Activated CD8-positive, alpha-beta memory T cell treated with anti-CD3 and anti-CD28 coated beads, Interleukin-2, amount 10 ng/mL, durations not matched to agents 7 days and 5 days (primary cell): ENCODE results near the gene CACNA1B. TPM values are rescaled to one million over a fixed set of nuclear protein-coding genes. Genes with fewer than 3 reads are reported as not detected.
A peak's percentile ranks its signal among the peaks of the same experiment; 100 is the strongest.

Source experiments
- ATAC-seq: fragments of 150-1000 bp; cut with Tn5 transposase; one replicate; pipeline ENCODE4 v1.10.0; 2021; ENCODE audit warnings: moderate library complexity
- CTCF ChIA-PET: fragments of 350-600 bp; sonication (Branson Sonifier 250); formaldehyde crosslinking; loops from one replicate; lab custom pipeline; 2021; ENCODE audit warnings: antibody characterized with exemption; lab: Charles Lee
- DNase-seq: peaks from one replicate; pipeline ENCODE4 v3.0.0-alpha.2; 2020
- H3K27ac Mint-ChIP-seq: one replicate; pipeline ENCODE4 v1.8.0; 2021; ENCODE audit warnings: mild to moderate bottlenecking, mixed read lengths
- H3K27me3 Mint-ChIP-seq: one replicate; pipeline ENCODE4 v1.8.0; 2021; ENCODE audit warnings: mixed read lengths
- H3K36me3 Mint-ChIP-seq: one replicate; pipeline ENCODE4 v1.8.0; 2021; ENCODE audit warnings: mild to moderate bottlenecking, mixed read lengths
- H3K4me1 Mint-ChIP-seq: one replicate; pipeline ENCODE4 v1.8.0; 2021; ENCODE audit warnings: mixed read lengths
- H3K4me3 Mint-ChIP-seq: one replicate; pipeline ENCODE4 v1.8.0; 2021; ENCODE audit warnings: mild to moderate bottlenecking, moderate library complexity, mixed read lengths
- H3K9me3 Mint-ChIP-seq: one replicate; pipeline ENCODE4 v1.8.0; 2022; ENCODE audit warnings: low read depth, mixed read lengths
- total RNA-seq, 2 experiments: library from RNA; stranded (reverse); gene quantifications; one replicate each; pipeline ENCODE4 v1.2.3, GENCODE V29; 2021

CACNA1B gene
- total RNA-seq, 2 experiments from 2014 or later, result not detected

DNA sequence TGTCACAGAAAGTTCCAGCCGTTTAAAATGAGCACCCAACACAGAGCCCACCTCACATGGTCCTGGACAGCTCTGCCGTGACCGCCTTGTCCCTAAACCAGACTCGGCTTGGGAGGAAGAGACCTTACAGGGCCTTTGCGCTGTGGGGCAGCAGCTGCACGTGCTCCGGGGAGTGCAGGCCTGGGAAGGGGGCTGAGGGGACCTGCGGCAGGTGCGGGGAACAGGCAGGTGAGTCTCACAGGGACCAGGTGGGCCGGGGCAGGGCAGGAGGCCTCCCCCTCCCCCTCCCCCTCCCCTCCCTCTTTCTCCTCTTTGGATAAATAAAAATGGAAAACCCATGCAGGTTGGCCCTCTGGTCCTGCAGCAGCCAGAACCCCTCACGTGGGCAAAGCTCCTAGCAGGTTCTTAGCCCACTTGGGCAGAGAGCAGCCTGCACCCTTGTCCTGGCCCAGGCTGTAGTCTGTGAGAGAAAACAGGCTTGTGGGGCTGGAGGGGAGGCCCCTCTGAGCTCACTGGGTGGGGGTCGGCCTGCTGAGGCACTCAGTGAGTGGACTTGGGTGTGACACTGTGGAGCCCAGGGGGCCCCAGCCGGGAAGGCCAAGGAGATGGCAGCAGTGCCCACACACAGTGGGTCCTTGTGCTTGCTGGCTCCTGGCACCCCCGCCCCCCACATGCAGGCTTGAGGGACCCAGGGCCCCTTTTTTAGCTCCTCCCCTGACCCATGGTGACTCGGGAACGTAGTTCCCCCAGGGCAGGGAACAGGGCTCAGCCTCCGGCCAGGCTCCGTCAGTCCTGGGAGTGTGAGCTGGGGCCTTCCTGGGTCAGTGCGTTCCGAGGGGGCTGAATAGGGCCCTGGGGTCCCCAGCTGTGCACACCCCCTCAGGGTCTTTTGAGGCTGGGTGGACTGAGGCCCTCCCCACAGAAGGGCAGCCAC, 40.0 kb upstream of the CACNA1B start:
- Mint-ChIP-seq H3K36me3 (peaks cover 14% of the 10 kb centered on the region), H3K9me3 (peaks cover 2% of the 10 kb centered on the region), H3K4me3 (no peak overlapping the region), H3K4me1 (no peaks in the 10 kb centered on the region), H3K27ac (no peak overlapping the region), H3K27me3 (no peaks in the 10 kb centered on the region)
- ATAC-seq (no peak), DNase-seq (peak; percentile 33)
- CTCF ChIA-PET, result no interaction called here

DNA sequence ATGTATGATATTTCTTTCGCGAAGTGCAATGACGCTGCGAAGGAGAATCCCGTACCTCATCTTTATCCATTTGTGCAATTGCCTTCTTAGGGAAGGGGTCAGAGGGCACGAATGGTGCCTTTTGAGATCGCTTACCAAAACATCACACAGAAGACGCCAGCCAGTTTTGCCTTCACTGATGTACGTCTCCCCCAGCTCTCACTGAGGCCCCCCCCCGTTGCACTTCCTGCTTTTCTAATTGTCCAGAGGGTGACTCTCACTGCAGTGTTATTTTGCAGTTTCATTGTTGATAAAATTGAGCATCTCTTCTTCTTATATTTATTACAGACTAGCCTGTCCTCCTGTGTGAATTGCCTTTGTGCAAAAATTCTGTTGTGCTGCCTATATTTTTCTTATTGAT, 39.0 kb upstream of the CACNA1B start:
- H3K27ac Mint-ChIP-seq, result no peak overlapping the region
- DNase-seq, result no peak
- H3K27me3 Mint-ChIP-seq, result no peaks in the 10 kb centered on the region
- peaks cover 2% of the 10 kb centered on the region for H3K9me3 Mint-ChIP-seq
- ATAC-seq, result no peak
- H3K36me3 Mint-ChIP-seq, result peaks cover 12% of the 10 kb centered on the region
- CTCF ChIA-PET, result no interaction called here
- no peak overlapping the region for H3K4me3 Mint-ChIP-seq
- no peaks in the 10 kb centered on the region for H3K4me1 Mint-ChIP-seq

DNA sequence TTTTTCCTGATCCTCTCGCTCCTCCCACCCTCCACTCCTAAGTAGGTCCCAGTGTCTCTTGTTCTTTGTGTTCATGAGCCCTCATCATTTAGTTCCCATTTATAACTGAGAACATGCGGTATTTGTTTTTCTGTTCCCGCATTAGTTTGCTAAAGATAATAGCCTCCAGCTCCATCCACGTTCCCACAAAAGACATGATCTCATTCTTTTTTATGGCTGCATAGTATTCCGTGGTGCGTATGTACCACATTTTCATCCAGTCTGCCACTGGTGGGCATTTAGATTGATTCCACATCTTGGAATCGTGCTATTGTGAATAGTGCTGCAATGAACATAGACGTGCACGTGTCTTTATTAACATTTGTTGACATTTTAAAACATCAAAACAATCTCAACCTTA, 34.2 kb upstream of the CACNA1B start:
- CTCF ChIA-PET, result no interaction called here
- H3K27me3 Mint-ChIP-seq, result no peaks in the 10 kb centered on the region

DNA sequence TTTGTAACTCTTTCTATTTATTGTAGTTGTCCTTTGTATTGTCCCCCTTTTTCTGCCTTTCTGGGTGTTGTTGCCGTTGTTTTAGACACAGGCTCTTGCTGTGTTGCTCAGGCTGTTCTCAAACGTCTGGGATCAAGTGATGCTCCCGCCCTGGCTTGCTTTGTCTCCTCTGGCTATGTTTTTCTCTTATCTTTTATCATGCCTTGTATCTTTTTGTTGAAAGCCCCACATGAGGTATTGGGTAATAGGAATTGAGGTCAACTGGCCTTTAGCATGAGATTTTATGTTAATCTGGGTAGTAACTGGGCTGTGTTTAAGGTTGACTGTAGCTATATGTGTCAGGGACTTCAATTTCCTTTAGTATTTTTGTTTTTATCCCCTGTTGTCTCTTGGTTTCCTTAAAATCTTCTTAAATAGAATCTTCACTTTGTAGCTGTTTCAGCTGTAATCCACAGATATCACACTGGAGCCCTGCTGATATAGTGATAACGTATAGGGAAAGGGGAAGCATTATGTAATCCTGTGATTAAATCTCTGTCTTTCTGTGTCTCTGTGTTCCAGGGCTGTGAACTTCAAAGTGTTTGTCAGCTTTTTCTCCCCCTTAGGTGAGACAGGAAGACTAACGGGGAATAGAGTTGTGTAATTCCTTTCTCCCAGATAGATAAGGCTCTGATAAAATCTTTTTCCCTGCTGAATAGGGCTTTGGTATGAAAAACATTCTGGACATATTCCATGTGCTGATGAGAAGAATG, 25.9 kb upstream of the CACNA1B start:
- Mint-ChIP-seq H3K27me3 (no peaks in the 10 kb centered on the region), H3K9me3 (peaks cover 12% of the 10 kb centered on the region), H3K4me3 (no peak overlapping the region), H3K36me3 (peaks cover 8% of the 10 kb centered on the region), H3K27ac (no peak overlapping the region), H3K4me1 (peaks cover 4% of the 10 kb centered on the region)
- ATAC-seq, result no peak
- DNase-seq, result no peak
- CTCF ChIA-PET, result no interaction called here

More for the DNA sequence above, 34.2 kb upstream of the CACNA1B start:
- Mint-ChIP-seq H3K36me3 (peaks cover 4% of the 10 kb centered on the region), H3K4me3 (no peak overlapping the region), H3K4me1 (no peaks in the 10 kb centered on the region), H3K27ac (no peak overlapping the region), H3K9me3 (peaks cover 2% of the 10 kb centered on the region)
- no peak for DNase-seq
- ATAC-seq, result no peak

DNA sequence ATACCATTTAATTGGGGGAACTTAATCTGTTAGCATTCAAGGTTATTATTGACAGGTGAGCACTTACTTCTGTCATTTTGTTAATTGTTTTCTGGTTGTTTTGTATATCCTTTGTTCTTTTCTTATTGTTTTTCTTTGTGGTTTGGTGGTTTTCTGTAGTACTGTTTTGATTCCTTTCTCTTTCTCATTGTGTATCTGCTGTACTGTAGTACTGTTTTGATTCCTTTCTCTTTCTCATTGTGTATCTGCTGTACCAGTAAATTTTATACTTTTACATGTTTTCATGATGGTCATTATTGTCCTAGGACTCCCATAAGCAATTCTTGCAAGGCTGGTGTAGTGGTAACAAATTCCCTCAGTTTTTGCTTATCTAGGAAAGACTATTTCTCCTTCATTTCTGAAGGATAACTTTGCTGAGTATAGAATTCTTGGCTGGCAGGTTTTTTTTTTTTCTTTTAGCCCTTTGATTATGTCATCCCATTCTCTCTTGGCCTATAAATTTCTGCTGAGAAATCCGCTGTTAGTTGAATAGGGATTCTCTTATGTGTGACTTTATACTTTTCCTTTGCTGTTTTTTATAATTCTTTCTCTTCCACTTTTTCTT, 24.1 kb upstream of the CACNA1B start:
- DNase-seq (no peak), ATAC-seq (no peak)
- Mint-ChIP-seq H3K27me3 (no peaks in the 10 kb centered on the region), H3K36me3 (peaks cover 8% of the 10 kb centered on the region), H3K4me3 (no peak overlapping the region), H3K4me1 (peaks cover 4% of the 10 kb centered on the region), H3K9me3 (peaks cover 12% of the 10 kb centered on the region), H3K27ac (no peak overlapping the region)
- CTCF ChIA-PET, result no interaction called here

DNA sequence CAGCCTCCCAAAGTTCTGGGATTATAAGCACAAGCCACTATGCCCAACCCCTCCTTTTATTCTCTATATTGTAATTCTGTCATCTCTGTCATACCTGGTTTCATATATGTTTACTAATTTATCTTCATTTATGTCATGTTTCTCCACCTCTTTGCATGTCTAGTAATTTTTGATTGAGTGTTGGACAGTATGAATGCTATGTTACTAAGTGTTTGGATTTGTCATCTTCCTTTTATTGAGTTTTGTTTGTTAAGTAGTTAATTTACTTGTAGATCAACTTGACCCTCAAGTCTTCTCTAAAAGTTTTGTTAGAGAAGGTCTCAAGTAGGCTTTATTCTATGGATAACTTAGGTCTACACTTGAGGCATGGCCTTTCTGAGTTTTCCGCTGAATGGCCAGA, 17.2 kb upstream of the CACNA1B start:
- ATAC-seq (no peak), DNase-seq (no peak)
- Mint-ChIP-seq H3K27me3 (no peaks in the 10 kb centered on the region), H3K9me3 (peaks cover 10% of the 10 kb centered on the region), H3K36me3 (peaks cover 8% of the 10 kb centered on the region), H3K4me1 (no peaks in the 10 kb centered on the region), H3K27ac (no peak overlapping the region), H3K4me3 (no peak overlapping the region)
- CTCF ChIA-PET, result interaction anchor here (1.0 kb wide), 1 partner anchor 9 kb away, joined by 3 read pairs; no protein-coding TSS in a partner anchor

DNA sequence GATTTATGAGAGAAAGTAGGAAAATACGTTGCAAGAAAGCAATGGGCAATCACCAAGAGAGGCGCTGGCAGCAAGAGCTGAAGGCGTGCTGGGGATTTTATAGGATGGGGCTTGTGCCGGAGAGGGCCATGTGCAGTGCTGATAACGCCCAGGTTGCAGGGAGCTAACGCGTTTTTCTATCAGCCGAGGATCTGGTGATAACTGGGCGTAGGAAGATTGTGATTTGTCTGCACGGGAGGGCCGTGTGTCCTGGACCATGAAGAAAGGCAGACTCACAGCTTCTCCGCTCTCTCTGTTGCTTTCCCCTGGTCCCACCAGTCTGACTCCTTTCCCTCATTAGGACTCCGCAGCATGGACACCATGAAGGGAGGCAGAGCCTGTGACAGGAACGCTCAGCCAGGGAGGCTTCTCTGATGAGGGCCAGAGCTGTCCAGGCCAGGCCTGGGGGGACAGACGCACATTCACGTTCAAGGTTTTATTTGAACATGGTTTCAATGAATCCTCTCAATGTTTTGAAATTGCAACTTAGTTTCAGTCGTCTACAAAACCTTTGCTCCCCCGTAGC, 11.9 kb upstream of the CACNA1B start:
- Mint-ChIP-seq H3K4me3 (no peak overlapping the region), H3K27me3 (no peaks in the 10 kb centered on the region), H3K4me1 (no peaks in the 10 kb centered on the region), H3K36me3 (peaks cover 1% of the 10 kb centered on the region), H3K9me3 (peaks cover 2% of the 10 kb centered on the region), H3K27ac (no peak overlapping the region)
- DNase-seq, result no peak
- CTCF ChIA-PET, result no interaction called here
- no peak for ATAC-seq

DNA sequence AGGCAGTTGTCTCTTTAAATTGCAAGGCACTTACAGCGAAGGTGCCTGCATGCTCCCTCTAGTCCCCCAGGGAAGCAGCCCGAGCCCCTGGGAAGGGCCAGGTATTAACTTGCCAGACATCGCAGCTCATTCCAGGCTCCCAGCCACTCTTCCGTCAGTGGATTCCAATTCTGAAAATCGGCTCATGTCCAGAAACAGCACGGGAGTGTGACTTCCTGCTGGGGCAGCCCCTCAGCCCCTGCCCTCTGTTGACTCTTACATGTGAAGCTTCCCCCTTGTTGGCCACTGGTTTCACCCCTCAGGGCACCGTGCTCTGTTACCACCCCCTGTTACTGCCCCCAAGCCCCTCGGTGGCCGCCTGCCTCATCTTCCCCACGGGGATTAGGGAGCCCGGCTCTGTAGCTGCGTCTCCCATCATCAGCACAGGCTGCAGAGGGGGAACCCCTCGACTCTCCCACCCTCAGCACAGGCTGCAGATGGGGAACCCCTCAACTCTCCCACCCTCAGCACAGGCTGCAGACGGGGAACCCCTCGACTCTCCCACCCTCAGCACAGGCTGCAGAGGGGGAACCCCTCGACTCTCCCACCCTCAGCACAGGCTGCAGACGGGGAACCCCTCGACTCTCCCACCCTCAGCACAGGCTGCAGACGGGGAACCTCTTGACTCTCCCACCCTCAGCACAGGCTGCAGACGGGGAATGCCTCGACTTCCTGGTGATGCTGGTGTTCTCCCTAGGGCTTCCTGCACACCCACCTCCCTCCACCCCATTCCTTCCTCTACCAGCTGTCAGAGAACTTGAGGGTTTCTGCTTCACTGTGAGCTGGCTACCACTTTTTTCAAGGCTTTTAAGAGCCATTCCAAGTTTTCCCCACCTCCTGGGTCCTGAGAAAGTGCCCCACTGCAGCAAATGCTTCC, 11.1 kb upstream of the CACNA1B start:
- no peak overlapping the region for H3K27ac Mint-ChIP-seq

DNA sequence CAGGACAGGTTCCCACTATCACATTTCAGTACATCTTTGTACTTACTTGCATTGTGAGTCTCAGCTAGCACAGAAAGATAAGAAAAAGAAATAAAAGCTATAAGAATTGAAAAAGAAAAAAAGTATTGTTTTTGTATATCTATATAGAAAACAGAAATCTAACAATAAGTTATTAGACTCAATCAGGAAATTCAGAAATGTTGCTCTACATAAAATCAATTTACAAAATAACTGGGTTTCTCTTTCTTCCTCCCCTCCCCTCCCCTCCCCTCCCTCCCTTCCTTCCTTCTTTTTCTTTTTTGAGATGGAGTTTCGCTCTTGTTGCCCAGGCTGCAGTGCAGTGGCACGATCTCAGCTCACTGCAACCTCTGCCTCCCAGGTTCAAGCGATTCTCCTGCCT, 7.2 kb upstream of the CACNA1B start:
- no peaks in the 10 kb centered on the region for H3K4me1 Mint-ChIP-seq
- H3K9me3 Mint-ChIP-seq, result no peaks in the 10 kb centered on the region
- CTCF ChIA-PET, result no interaction called here
- no peak overlapping the region for H3K4me3 Mint-ChIP-seq
- no peaks in the 10 kb centered on the region for H3K36me3 Mint-ChIP-seq
- DNase-seq (no peak), ATAC-seq (no peak)
- H3K27me3 Mint-ChIP-seq, result no peaks in the 10 kb centered on the region
- no peak overlapping the region for H3K27ac Mint-ChIP-seq

More for the DNA sequence above, 11.1 kb upstream of the CACNA1B start:
- Mint-ChIP-seq H3K36me3 (peaks cover 1% of the 10 kb centered on the region), H3K27me3 (no peaks in the 10 kb centered on the region), H3K9me3 (peaks cover 2% of the 10 kb centered on the region), H3K4me1 (no peaks in the 10 kb centered on the region), H3K4me3 (no peak overlapping the region)
- DNase-seq, result no peak
- CTCF ChIA-PET, result no interaction called here
- ATAC-seq, result no peak

DNA sequence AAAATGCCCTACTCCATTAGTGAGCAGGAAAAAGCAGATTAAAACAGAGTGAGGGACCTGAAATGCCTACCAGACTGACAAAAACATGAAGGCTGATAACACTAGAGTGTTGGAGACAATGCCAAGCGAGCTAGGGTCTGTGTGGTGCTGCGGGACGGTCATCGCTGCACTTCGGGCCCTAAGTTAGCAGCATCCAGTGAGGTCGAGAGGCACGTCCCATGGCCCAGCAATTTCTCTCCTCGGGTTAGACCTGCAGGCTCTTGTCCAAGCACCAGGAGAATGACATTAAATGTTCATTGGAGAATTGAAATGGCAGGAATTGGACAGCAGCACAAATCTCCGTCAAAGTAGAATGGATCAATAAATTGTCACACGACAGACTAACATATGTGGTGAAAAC, 5.3 kb upstream of the CACNA1B start:
- H3K27me3 Mint-ChIP-seq, result peaks cover 4% of the 10 kb centered on the region
- no peak for ATAC-seq
- no peaks in the 10 kb centered on the region for H3K4me1 Mint-ChIP-seq
- peaks cover 3% of the 10 kb centered on the region for H3K36me3 Mint-ChIP-seq
- CTCF ChIA-PET, result no interaction called here
- DNase-seq, result no peak
- no peak overlapping the region for H3K27ac Mint-ChIP-seq
- no peak overlapping the region for H3K4me3 Mint-ChIP-seq
- H3K9me3 Mint-ChIP-seq, result no peaks in the 10 kb centered on the region

DNA sequence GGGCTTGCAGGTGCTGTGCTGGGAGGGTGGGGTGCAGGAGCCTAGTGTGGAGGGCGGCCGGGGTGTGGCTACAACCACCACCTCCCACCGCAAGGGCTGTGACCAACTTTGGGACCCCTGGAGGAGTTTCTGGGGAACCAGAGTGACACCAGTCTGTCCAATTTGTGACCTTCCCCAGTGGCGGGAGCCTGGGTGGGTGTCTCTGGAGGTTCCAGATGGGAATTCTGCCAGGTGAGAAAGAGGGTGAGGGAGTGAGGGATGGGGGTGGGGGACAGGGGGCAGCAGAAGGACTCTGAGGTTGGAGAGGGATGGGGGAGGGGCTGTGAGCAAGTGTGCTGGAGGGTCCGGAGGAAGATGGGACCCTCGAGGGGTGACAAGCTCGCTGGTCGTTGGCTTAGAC, 4.2 kb upstream of the CACNA1B start:
- CTCF ChIA-PET, result no interaction called here

DNA sequence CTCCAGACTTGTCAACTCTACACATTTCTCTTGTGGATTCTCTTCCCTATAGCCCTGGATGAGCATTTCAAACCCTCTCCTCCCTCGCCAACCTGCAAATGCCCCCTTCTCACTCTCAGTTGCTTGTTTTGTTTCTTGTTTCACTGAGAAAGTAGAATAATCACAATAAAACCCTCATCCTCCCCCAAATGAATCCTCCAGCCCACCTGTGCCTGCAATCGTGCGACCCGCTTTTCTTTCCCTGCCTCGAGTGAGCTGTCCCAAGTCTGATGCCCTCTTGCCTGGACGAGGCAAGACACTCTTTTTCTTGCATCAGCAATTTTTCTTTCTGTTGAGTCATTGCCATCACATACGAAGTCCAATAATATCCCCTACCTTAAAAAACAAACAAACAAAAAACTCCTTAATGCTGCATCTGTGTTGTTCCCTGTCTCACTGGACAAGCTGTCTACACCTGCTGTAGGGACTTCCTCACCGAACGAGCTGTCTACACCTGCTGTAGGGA, 3.7 kb upstream of the CACNA1B start:
- H3K4me1 Mint-ChIP-seq, result no peaks in the 10 kb centered on the region
- ATAC-seq, result no peak
- CTCF ChIA-PET, result no interaction called here
- peaks cover 4% of the 10 kb centered on the region for H3K27me3 Mint-ChIP-seq
- peaks cover 3% of the 10 kb centered on the region for H3K36me3 Mint-ChIP-seq
- H3K4me3 Mint-ChIP-seq, result no peak overlapping the region
- no peak for DNase-seq
- H3K27ac Mint-ChIP-seq, result no peak overlapping the region
- H3K9me3 Mint-ChIP-seq, result no peaks in the 10 kb centered on the region

More for the DNA sequence above, 4.2 kb upstream of the CACNA1B start:
- Mint-ChIP-seq H3K36me3 (peaks cover 3% of the 10 kb centered on the region), H3K4me3 (no peak overlapping the region), H3K27ac (no peak overlapping the region), H3K4me1 (no peaks in the 10 kb centered on the region), H3K9me3 (no peaks in the 10 kb centered on the region), H3K27me3 (peaks cover 4% of the 10 kb centered on the region)
- no peak for DNase-seq
- no peak for ATAC-seq
